HUES64 (cell line): ENCODE results near the gene RNF181.
A peak's percentile ranks its signal among the peaks of the same experiment; 100 is the strongest.
"Not testable (repeated sequence)": the region's sequence is repeated elsewhere in the genome, so short reads cannot be mapped to it uniquely, and the experiment has no call there.

Source experiments
- H3K27ac ChIP-seq: 2 replicates; pipeline ENCODE4 v1.7.0; 2013; ENCODE audit warnings: low read depth, low read length, inconsistent platforms
- H3K27me3 ChIP-seq: 2 replicates; pipeline ENCODE4 v1.6.1; 2013; ENCODE audit warnings: mild to moderate bottlenecking, low read length; ENCODE audit not compliant: insufficient read depth
- H3K36me3 ChIP-seq: 2 replicates; pipeline ENCODE4 v1.6.1; 2013; ENCODE audit warnings: mild to moderate bottlenecking, low read length; ENCODE audit not compliant: insufficient read depth
- H3K4me1 ChIP-seq: 2 replicates; pipeline ENCODE4 v1.6.1; 2013; ENCODE audit warnings: mild to moderate bottlenecking, low read length, moderate library complexity; ENCODE audit not compliant: insufficient read depth
- H3K4me3 ChIP-seq: 2 replicates; pipeline ENCODE4 v1.5.1; 2013; ENCODE audit warnings: mild to moderate bottlenecking, low read length, moderate library complexity
- H3K9ac ChIP-seq: 2 replicates; pipeline ENCODE4 v1.6.1; 2013; ENCODE audit warnings: mild to moderate bottlenecking, low read depth, low read length
- H3K9me3 ChIP-seq: 2 replicates; pipeline ENCODE4 v1.6.1; 2013; ENCODE audit warnings: low read depth, low read length; ENCODE audit not compliant: insufficient read depth
- WGBS: fragments of 150-250, 120-280 bp; methylation state at CpG from one replicate; pipeline ENCODE4 v1.1.7; 2013; ENCODE audit warnings: missing lambda C conversion rate; 5-methylcytosine and 5-hydroxymethylcytosine counted together

The RNF181 gene

GRCh38 chr2:85605406-85606115 is 10.0 kb downstream of the RNF181 start:
- no peak overlapping the region for H3K4me3 ChIP-seq
- H3K4me1 ChIP-seq, result no peaks in the 10 kb centered on the region
- H3K9me3 ChIP-seq, result no peaks in the 10 kb centered on the region
- H3K9ac ChIP-seq, result no peak overlapping the region
- H3K36me3 ChIP-seq, result peaks cover 41% of the 10 kb centered on the region
- WGBS, result 89% methylated on average over 4 of the region's 4 CpGs
- H3K27ac ChIP-seq, result no peak overlapping the region
- no peaks in the 10 kb centered on the region for H3K27me3 ChIP-seq

GRCh38 chr2:85606116-85606455 is 10.5 kb downstream of the RNF181 start:
- H3K36me3 ChIP-seq, result peaks cover 41% of the 10 kb centered on the region
- 95% methylated on average over 7 of the region's 7 CpGs for WGBS
- no peaks in the 10 kb centered on the region for H3K4me1 ChIP-seq
- H3K9me3 ChIP-seq, result no peaks in the 10 kb centered on the region
- H3K27me3 ChIP-seq, result no peaks in the 10 kb centered on the region
- H3K4me3 ChIP-seq, result no peak overlapping the region
- no peak overlapping the region for H3K9ac ChIP-seq
- H3K27ac ChIP-seq, result no peak overlapping the region

GRCh38 chr2:85607268-85608215 is 12.0 kb downstream of the RNF181 start:
- WGBS, result 94% methylated on average over 9 of the region's 9 CpGs
- Histone ChIP-seq H3K4me3 (no peak overlapping the region), H3K36me3 (peaks cover 41% of the 10 kb centered on the region), H3K27ac (no peak overlapping the region), H3K4me1 (no peaks in the 10 kb centered on the region), H3K9me3 (no peaks in the 10 kb centered on the region), H3K9ac (no peak overlapping the region), H3K27me3 (no peaks in the 10 kb centered on the region)

- H3K36me3 ChIP-seq, result peaks cover 36% of the 10 kb centered on the region
- WGBS, result 9% methylated on average over 24 of the region's 24 CpGs
- peak overlapping the region; percentile 85 for H3K4me3 ChIP-seq
- H3K4me1 ChIP-seq, result no peaks in the 10 kb centered on the region
- no peaks in the 10 kb centered on the region for H3K27me3 ChIP-seq
- peak overlapping the region; percentile 82 for H3K27ac ChIP-seq
- no peaks in the 10 kb centered on the region for H3K9me3 ChIP-seq
- H3K9ac ChIP-seq, result peak overlapping the region; percentile 74
These were observed 15.7 kb downstream of the RNF181 start for GRCh38 chr2:85611217-85611704.

- H3K4me1 ChIP-seq, result peaks cover 2% of the 10 kb centered on the region; the same call in 1 of the 2 replicates
- peak within 1 kb of the TSS; percentile 74 for H3K9ac ChIP-seq
- 12% methylated on average over 72 of the region's 73 CpGs for WGBS
- peak within 1 kb of the TSS; percentile 85 for H3K4me3 ChIP-seq
- H3K36me3 ChIP-seq, result peaks cover 31% of the 10 kb centered on the region
- H3K27me3 ChIP-seq, result no peaks in the 10 kb centered on the region
- H3K9me3 ChIP-seq, result no peaks in the 10 kb centered on the region
- peak within 1 kb of the TSS; percentile 82 for H3K27ac ChIP-seq
These were observed 16.4 kb downstream of the RNF181 start, which contains the start of gene C2orf68 for GRCh38 chr2:85611705-85612587. Gene C2orf68 (minus strand): TSS chr2:85612066. CDS start chr2:85611984, 82 bp downstream.

- H3K9ac ChIP-seq, result no peak overlapping the region
- 96% methylated on average over 9 of the region's 10 CpGs for WGBS
- no peak overlapping the region for H3K27ac ChIP-seq
- H3K27me3 ChIP-seq, result no peaks in the 10 kb centered on the region
- no peak overlapping the region for H3K4me3 ChIP-seq
- no peaks in the 10 kb centered on the region for H3K9me3 ChIP-seq
- peaks cover 20% of the 10 kb centered on the region for H3K36me3 ChIP-seq
- peaks cover 3% of the 10 kb centered on the region; the same call in 1 of the 2 replicates for H3K4me1 ChIP-seq
These were observed 18.4 kb downstream of the RNF181 start for GRCh38 chr2:85613717-85614515.

- H3K4me1 ChIP-seq, H3K4me3 ChIP-seq, H3K9ac ChIP-seq, H3K9me3 ChIP-seq, H3K27me3 ChIP-seq, H3K27ac ChIP-seq: not testable (repeated sequence)
- peaks cover 22% of the 10 kb centered on the region for H3K36me3 ChIP-seq
- WGBS, result over 99% methylated on average over 7 of the region's 7 CpGs
These were observed 19.2 kb downstream of the RNF181 start for GRCh38 chr2:85614757-85615156.

- no peak overlapping the region for H3K27ac ChIP-seq
- 92% methylated on average over 17 of the region's 17 CpGs for WGBS
- no peaks in the 10 kb centered on the region for H3K27me3 ChIP-seq
- peaks cover 24% of the 10 kb centered on the region for H3K36me3 ChIP-seq
- H3K4me3 ChIP-seq, result peak overlapping the region; percentile 82; the same call in 1 of the 2 replicates
- no peak overlapping the region for H3K9ac ChIP-seq
- peaks cover 3% of the 10 kb centered on the region; the same call in 1 of the 2 replicates for H3K4me1 ChIP-seq
- H3K9me3 ChIP-seq, result no peaks in the 10 kb centered on the region
These were observed 19.8 kb downstream of the RNF181 start for GRCh38 chr2:85615413-85615728.

GRCh38 chr2:85617723-85618122 is 22.2 kb downstream of the RNF181 start:
- peaks cover 46% of the 10 kb centered on the region for H3K36me3 ChIP-seq
- not testable (repeated sequence) for H3K4me1 ChIP-seq, H3K27ac ChIP-seq, H3K27me3 ChIP-seq, H3K9me3 ChIP-seq, H3K9ac ChIP-seq
- peak overlapping the region; percentile 82 for H3K4me3 ChIP-seq
- WGBS, result 92% methylated on average over 5 of the region's 5 CpGs

- Histone ChIP-seq H3K4me1 (peaks cover 3% of the 10 kb centered on the region; the same call in 1 of the 2 replicates), H3K27ac (no peak overlapping the region), H3K36me3 (peaks cover 65% of the 10 kb centered on the region), H3K9ac (no peak overlapping the region), H3K27me3 (no peaks in the 10 kb centered on the region), H3K4me3 (no peak overlapping the region), H3K9me3 (no peaks in the 10 kb centered on the region)
- 98% methylated on average over 6 of the region's 6 CpGs for WGBS
These were observed 24.1 kb downstream of the RNF181 start for GRCh38 chr2:85619617-85620016.
